Fibroblast of mammary gland (primary cell): ENCODE results near the gene STARD13.
"Not testable (repeated sequence)": the region's sequence is repeated elsewhere in the genome, so short reads cannot be mapped to it uniquely, and the experiment has no call there.

Experiments used
- DNase-seq: peaks from one replicate; pipeline ENCODE4 v3.0.0-alpha.2; 2010; ENCODE audit warnings: low read depth
- H3K4me3 ChIP-seq: 2 replicates; pipeline ENCODE4 v1.5.1; 2011; ENCODE audit warnings: low read depth, mild to moderate bottlenecking, low read length, moderate library complexity; ENCODE audit not compliant: control insufficient read depth
- CTCF ChIP-seq: conservative IDR thresholded peaks from 2 replicates; pipeline ENCODE4 v1.5.1; 2011; ENCODE audit warnings: low read depth, low read length, inconsistent platforms; ENCODE audit not compliant: control insufficient read depth, insufficient read depth

STARD13 gene

GRCh38 chr13:33172400-33172799 lies 113.2 kb downstream of the STARD13 start:
- peak; percentile 74 for DNase-seq
- H3K4me3 ChIP-seq: no peak overlapping the region
- no peak for TF ChIP-seq CTCF

- no peak for TF ChIP-seq CTCF
- H3K4me3 ChIP-seq: no peak overlapping the region
- DNase-seq: peak; percentile 90
Measured at GRCh38 chr13:33169273-33169980, 116.1 kb downstream of the STARD13 start.

- H3K4me3 ChIP-seq: no peak overlapping the region
- peak; percentile 44 for DNase-seq
- no peak for TF ChIP-seq CTCF
Measured at GRCh38 chr13:33168321-33168960, 117.1 kb downstream of the STARD13 start.

- DNase-seq: no peak
- TF ChIP-seq CTCF: no peak
Measured at GRCh38 chr13:33167491-33167890, 118.1 kb downstream of the STARD13 start.

GRCh38 chr13:33165787-33166186 lies 119.8 kb downstream of the STARD13 start:
- no peak overlapping the region for H3K4me3 ChIP-seq
- DNase-seq: no peak
- no peak for TF ChIP-seq CTCF

More at GRCh38 chr13:33167491-33167890, 118.1 kb downstream of the STARD13 start:
- H3K4me3 ChIP-seq: no peak overlapping the region

GRCh38 chr13:33164331-33164730 lies 121.2 kb downstream of the STARD13 start:
- TF ChIP-seq CTCF: no peak

GRCh38 chr13:33162725-33163124 lies 122.8 kb downstream of the STARD13 start:
- DNase-seq, H3K4me3 ChIP-seq: not testable (repeated sequence)

More at GRCh38 chr13:33164331-33164730, 121.2 kb downstream of the STARD13 start:
- H3K4me3 ChIP-seq: no peak overlapping the region
- DNase-seq: no peak
